Measurements from ENCODE around the gene MAP4K4.
"Not testable (repeated sequence)": the region's sequence is repeated elsewhere in the genome, so short reads cannot be mapped to it uniquely, and the experiment has no call there.

Gene MAP4K4

DNA sequence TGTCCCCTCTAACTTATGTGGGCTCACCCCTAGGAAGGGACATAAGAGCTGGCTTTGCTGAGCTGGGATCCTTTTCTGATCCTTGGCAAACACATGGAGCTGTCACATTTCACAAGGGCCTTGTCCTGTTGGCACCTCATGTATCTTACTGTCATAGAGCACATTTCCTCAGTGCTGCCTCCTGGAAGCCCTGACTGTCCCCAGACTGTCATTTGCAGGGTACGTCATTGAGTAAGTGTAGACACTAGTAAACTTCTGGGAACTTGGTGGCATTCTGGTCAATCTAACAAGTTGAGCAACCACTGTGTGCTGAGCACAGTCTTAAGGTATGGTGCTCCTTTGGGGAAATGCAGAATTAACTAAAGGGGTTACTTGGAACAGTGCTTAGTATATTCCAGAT, 199.8 kb downstream of the MAP4K4 start:
- no peak for DNase-seq
- in situ Hi-C loops (cut with HindIII; ENCODE audit: low pct_ligation_motif_present, low pct_unique_long_range_greater_than_20kb, low sequenced_read_pairs), result no loop called here

DNA sequence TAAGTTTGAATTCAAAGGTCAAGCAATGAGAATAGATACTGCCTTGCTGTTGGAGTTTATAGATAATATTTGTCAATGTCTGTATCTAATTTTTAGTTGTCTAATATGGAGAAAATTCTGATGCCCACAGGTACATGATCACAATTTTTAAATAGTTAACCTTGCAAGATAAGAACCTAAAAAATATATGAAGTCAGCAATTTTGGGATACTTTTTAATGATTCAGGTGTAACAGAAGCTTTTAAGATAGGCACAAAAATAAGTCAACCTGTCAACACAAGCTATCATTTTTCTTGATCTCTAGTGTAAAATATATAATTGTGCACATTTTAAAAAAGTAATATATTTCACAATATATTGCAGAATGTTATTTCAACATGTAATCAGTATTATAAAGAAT, 201.8 kb downstream of the MAP4K4 start:
- DNase-seq, result no peak
- in situ Hi-C loops (cut with HindIII; ENCODE audit: low pct_ligation_motif_present, low pct_unique_long_range_greater_than_20kb, low sequenced_read_pairs), result no loop called here

GRCh38 chr2:101899871-101900270, 202.4 kb downstream of the MAP4K4 start:
- no peak for DNase-seq
- in situ Hi-C loops (cut with HindIII; ENCODE audit: low pct_ligation_motif_present, low pct_unique_long_range_greater_than_20kb, low sequenced_read_pairs), result no loop called here

DNA sequence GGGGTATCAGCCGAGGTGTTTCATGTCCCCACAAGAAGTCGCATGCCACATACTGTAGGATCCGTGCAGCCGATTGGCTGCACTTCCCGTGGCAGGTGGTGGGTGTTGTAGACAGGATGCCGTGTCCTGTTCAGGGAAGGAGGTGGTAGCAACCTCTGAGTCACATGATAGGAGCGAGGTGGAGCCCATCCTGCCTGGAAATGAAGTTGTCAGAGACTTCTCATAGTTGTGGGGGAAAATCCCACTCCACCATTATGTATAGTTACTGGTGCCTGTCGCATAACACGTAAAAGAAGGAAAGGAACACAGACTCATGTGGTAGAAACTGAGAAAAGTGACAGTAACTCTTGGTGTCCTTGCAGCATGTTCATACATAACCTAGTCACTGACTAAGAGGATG, 202.9 kb downstream of the MAP4K4 start:
- in situ Hi-C loops (cut with HindIII; ENCODE audit: low pct_ligation_motif_present, low pct_unique_long_range_greater_than_20kb, low sequenced_read_pairs), result no loop called here
- DNase-seq, result no peak

GRCh38 chr2:101901241-101901640, 203.7 kb downstream of the MAP4K4 start:
- in situ Hi-C loops (cut with HindIII; ENCODE audit: low pct_ligation_motif_present, low pct_unique_long_range_greater_than_20kb, low sequenced_read_pairs), result no loop called here
- no peak for DNase-seq

DNA sequence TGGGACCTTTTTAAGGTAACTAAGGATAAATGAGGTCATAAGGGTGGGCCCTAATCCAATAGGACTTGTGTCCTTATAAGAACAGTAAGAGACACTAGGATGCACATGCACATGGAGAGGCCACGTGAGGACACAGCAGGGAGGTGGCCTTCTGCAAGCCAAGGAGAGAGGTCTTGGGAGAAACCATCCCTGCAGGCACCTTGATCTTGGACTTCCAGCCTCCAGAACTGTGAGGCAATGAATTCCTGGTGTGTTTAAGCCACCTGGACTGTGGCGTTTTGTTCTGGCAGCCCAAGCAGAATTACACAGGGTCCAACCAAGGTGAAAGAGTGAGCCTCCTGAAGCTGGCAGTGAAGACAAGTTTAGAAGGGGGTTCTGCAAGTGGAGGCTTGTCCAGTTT, 204.7 kb downstream of the MAP4K4 start:
- in situ Hi-C loops (cut with HindIII; ENCODE audit: low pct_ligation_motif_present, low pct_unique_long_range_greater_than_20kb, low sequenced_read_pairs), result no loop called here
- DNase-seq, result no peak

- in situ Hi-C loops (cut with HindIII; ENCODE audit: low pct_ligation_motif_present, low pct_unique_long_range_greater_than_20kb, low sequenced_read_pairs), result no loop called here
- DNase-seq, result no peak
Measured at GRCh38 chr2:101904916-101905315, 207.4 kb downstream of the MAP4K4 start.

DNA sequence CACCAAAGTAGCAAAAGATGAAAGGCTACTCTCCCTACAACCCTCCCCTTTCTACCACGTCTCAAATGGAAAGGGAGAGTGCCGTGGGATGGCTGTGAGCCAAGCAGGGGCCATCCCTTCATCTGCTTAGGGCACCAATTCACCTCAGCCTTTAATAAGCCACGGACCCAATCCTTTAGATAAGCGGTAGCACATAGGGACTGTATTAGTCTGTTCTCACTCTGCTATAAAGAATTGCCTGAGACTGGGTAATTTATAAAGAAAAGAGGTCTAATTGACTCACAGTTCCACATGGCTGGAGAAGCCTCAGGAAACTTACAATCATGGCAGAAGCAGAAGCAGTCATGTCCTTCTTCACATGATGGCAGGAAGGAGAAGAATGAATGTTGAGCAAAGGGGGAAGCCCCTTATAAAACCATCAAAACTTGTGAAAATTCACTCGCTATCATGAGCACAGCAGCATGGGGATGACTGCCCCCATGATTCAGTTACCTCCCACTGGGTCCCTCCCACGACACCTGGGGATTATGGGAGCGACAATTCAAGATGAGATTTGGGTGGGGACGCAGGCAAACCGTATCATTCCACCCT, 208.3 kb downstream of the MAP4K4 start:
- in situ Hi-C loops (cut with HindIII; ENCODE audit: low pct_ligation_motif_present, low pct_unique_long_range_greater_than_20kb, low sequenced_read_pairs), result no loop called here

GRCh38 chr2:101909760-101910159, 212.3 kb downstream of the MAP4K4 start:
- no peak for DNase-seq
- in situ Hi-C loops (cut with HindIII; ENCODE audit: low pct_ligation_motif_present, low pct_unique_long_range_greater_than_20kb, low sequenced_read_pairs), result no loop called here

More for the DNA sequence above, 208.3 kb downstream of the MAP4K4 start:
- DNase-seq, result no peak

DNA sequence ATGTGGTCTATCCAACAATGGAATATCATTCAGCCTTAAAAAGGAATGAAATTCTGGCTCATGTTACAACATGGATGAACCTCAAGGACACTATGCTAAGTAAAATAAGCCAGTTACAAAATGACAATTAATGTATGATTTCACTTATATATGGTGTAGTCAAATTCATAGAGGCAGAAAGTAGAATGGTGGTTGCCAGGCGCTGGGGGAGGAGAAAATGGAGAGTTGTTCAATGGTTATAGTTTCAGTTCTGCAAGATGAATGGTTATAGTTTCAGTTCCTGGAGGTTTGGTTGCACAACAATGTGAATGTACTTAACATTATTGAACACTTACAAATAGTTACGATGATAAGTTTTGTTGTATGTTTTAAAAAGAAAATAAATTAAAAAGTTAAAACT, 215.0 kb downstream of the MAP4K4 start:
- in situ Hi-C loops (cut with HindIII; ENCODE audit: low pct_ligation_motif_present, low pct_unique_long_range_greater_than_20kb, low sequenced_read_pairs), result no loop called here
- DNase-seq, result no peak

GRCh38 chr2:101921319-101921952, 223.9 kb downstream of the MAP4K4 start:
- in situ Hi-C loops (cut with HindIII; ENCODE audit: low pct_ligation_motif_present, low pct_unique_long_range_greater_than_20kb, low sequenced_read_pairs), result no loop called here
- DNase-seq, result no peak

- in situ Hi-C loops (cut with HindIII; ENCODE audit: low pct_ligation_motif_present, low pct_unique_long_range_greater_than_20kb, low sequenced_read_pairs), result no loop called here
- DNase-seq, result no peak
Measured at GRCh38 chr2:101921953-101922325, 224.4 kb downstream of the MAP4K4 start.

- in situ Hi-C loops (cut with HindIII; ENCODE audit: low pct_ligation_motif_present, low pct_unique_long_range_greater_than_20kb, low sequenced_read_pairs); DNase-seq: not testable (repeated sequence)
Measured at GRCh38 chr2:101924311-101924710, 226.8 kb downstream of the MAP4K4 start.

DNA sequence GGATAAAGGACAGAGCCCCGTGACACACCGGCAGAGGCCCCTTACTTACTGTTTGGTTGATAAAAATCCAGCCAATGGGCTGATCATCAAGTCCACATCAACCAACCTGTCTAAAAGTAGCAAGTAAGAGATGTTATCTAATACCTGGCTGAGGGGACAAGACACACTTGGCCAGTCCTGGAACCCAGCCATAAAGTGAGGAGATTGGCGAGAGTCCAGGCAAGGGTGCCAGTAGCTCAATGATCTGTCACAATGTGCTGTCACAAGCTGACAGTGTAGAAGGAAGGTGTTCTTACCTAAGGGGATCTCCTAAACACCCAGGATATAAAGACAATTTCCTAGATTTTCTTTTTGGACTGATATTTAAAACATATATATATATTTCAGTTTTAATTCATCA, 232.5 kb downstream of the MAP4K4 start:
- no peak for DNase-seq
- in situ Hi-C loops (cut with HindIII; ENCODE audit: low pct_ligation_motif_present, low pct_unique_long_range_greater_than_20kb, low sequenced_read_pairs), result no loop called here

GRCh38 chr2:101930847-101931246, 233.3 kb downstream of the MAP4K4 start:
- no peak for DNase-seq
- in situ Hi-C loops (cut with HindIII; ENCODE audit: low pct_ligation_motif_present, low pct_unique_long_range_greater_than_20kb, low sequenced_read_pairs), result no loop called here

DNA sequence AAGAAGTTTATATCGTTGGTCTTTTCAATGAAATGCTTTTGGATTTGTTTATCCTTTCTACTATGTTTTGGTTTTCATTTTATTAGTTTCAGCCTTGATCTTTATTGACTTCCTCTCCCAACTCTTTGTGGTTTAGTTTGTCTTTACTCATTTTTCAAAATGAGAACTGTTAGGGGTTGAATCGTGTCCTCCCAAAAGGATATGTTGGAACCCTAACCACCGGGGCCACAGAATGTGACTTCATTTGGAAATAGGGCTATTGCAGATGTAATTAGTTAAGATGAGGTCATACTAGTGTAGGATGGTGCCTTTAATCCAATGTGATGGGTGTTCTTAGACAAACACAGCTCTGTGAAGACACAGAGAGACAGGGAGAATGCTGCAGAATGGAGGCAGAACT, 233.9 kb downstream of the MAP4K4 start:
- in situ Hi-C loops (cut with HindIII; ENCODE audit: low pct_ligation_motif_present, low pct_unique_long_range_greater_than_20kb, low sequenced_read_pairs), result no loop called here
- DNase-seq, result no peak

- in situ Hi-C loops (cut with HindIII; ENCODE audit: low pct_ligation_motif_present, low pct_unique_long_range_greater_than_20kb, low sequenced_read_pairs); DNase-seq: not testable (repeated sequence)
Measured at GRCh38 chr2:101935764-101936163, 238.3 kb downstream of the MAP4K4 start.

DNA sequence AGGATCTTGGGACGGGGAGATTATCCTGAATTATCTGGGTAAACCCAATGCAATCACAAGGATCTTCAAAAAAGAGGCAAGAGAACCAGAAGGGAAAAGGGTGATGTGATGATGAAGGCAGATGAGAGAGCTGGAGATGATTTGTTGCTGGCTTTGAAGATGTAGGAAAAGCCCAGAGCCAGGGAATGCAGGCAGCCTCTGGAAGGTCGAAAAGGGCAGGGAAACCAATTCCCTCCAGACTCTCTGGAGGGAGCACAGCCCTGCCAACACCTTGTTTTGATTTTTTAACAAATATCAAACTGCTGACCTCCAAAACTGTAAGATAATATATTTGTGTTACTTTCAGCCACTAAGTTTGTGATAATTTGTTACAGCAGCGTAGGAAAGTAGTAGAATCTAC, 245.3 kb downstream of the MAP4K4 start:
- in situ Hi-C loops (cut with HindIII; ENCODE audit: low pct_ligation_motif_present, low pct_unique_long_range_greater_than_20kb, low sequenced_read_pairs), result no loop called here
- DNase-seq, result no peak

All from ACHN (cell line).